Ascending aorta (tissue), 2 donors: Measurements from ENCODE around the gene DPP9. TPM values are rescaled to one million over a fixed set of nuclear protein-coding genes. Genes with fewer than 3 reads are reported as not detected.
A peak's percentile ranks its signal among the peaks of the same experiment; 100 is the strongest.
"Not testable (repeated sequence)": the region's sequence is repeated elsewhere in the genome, so short reads cannot be mapped to it uniquely, and the experiment has no call there.

Source experiments
- DNase-seq, 2 donors: peaks; one replicate each; pipeline ENCODE4 v3.0.0-alpha.2; 2019; ENCODE audit warnings: low spot score in 2 of 2
- H3K27ac ChIP-seq, 2 donors: fragments of 200-600 bp; sonication (generic); one replicate each; pipeline ENCODE4 v1.5.1; 2016 to 2017; ENCODE audit warnings: mild to moderate bottlenecking in 1 of 2
- H3K27me3 ChIP-seq: fragments of 200-600 bp; sonication (generic); one replicate; pipeline ENCODE4 v1.5.1; 2017
- H3K36me3 ChIP-seq, 2 donors: fragments of 200-600 bp; sonication (generic); one replicate each; pipeline ENCODE4 v1.5.1; 2016
- H3K4me1 ChIP-seq, 2 donors: fragments of 200-600 bp; sonication (generic); one replicate each; pipeline ENCODE4 v1.5.1; 2016 to 2017; ENCODE audit warnings: mild to moderate bottlenecking in 1 of 2
- H3K4me3 ChIP-seq, 2 donors: fragments of 200-600 bp; sonication (generic); one replicate each; pipeline ENCODE4 v1.5.1; 2016 to 2017; ENCODE audit warnings: mild to moderate bottlenecking in 1 of 2
- H3K9me3 ChIP-seq, 2 donors: fragments of 200-600 bp; sonication (generic); one replicate each; pipeline ENCODE4 v1.5.1; 2016
- intact Hi-C: fragments of 100-400 bp; cut with DNase I; formaldehyde crosslinking; loops from one replicate; pipeline ENCODE4 v1.15.1; 2023
- total RNA-seq: library from RNA; depleted of rRNA; stranded (reverse); fragments of >200 nt; gene quantifications from one replicate; pipeline ENCODE4 v1.1.0, GENCODE V29; 2016
- TF ChIP-seq, protein P1 (sequence below), 3 experiments: fragments of 200-600 bp in 2 of 3; fragments of 450-650 bp in 1 of 3; sonication (generic) in 2 of 3; IDR thresholded peaks; one replicate each; pipeline ENCODE4 v1.5.1; 2016 to 2019; ENCODE audit warnings: antibody characterized with exemption in 3 of 3, mild to moderate bottlenecking in 1 of 3, moderate library complexity in 1 of 3

The DPP9 gene
- total RNA-seq, 1 donor from 2014 or later = 72.2 TPM

DNA sequence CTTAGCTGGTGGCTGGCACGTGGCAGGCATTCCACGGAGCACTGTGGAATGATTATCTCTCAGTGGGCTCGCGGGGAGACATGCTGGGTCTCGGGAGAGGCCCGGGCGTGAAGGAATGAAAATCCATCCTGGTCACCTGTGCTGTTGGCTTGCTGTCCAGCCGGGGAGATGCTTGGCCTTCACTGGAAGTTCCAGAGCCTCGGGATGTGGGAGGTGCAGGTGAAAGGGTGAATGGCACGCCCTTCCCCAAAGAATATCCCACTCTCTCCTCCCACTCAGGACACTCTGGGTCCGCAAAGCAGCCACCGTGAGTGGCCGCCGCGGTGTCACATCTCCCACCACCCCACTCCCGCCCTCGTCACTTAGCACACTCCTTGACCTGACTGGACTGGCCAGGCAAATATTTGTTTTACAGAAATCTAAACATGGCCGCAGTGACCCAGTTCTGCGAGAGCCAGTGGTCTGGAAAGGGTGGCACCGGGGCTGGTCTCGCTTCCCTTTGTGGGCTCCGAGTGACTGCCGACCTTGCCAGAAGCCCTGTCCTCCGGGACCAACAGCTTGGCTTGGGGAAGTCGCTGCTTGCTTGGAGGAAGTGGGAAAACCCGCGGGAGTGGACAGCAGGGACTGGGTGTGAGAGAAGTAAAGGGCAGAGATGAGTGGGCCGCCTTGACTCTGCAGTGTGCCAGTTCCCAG, 8.0 kb downstream of the DPP9 start:
- Histone ChIP-seq H3K9me3 (no peaks in the 10 kb centered on the region), H3K4me3 (no peak overlapping the region), H3K4me1 (peaks cover 9 to 20% of the 10 kb centered on the region in 2 donors), H3K36me3 (peaks cover 54 to 80% of the 10 kb centered on the region in 2 donors), H3K27me3 (no peaks in the 10 kb centered on the region), H3K27ac (peak overlapping the region; percentile 59 to 74)
- intact Hi-C loops = no loop called here
- DNase-seq = peak in 1 of 2 donors; percentile 75
- TF ChIP-seq, protein P1, sequence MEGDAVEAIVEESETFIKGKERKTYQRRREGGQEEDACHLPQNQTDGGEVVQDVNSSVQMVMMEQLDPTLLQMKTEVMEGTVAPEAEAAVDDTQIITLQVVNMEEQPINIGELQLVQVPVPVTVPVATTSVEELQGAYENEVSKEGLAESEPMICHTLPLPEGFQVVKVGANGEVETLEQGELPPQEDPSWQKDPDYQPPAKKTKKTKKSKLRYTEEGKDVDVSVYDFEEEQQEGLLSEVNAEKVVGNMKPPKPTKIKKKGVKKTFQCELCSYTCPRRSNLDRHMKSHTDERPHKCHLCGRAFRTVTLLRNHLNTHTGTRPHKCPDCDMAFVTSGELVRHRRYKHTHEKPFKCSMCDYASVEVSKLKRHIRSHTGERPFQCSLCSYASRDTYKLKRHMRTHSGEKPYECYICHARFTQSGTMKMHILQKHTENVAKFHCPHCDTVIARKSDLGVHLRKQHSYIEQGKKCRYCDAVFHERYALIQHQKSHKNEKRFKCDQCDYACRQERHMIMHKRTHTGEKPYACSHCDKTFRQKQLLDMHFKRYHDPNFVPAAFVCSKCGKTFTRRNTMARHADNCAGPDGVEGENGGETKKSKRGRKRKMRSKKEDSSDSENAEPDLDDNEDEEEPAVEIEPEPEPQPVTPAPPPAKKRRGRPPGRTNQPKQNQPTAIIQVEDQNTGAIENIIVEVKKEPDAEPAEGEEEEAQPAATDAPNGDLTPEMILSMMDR (IDR thresholded peaks at IDR 0.05) = no peak

DNA sequence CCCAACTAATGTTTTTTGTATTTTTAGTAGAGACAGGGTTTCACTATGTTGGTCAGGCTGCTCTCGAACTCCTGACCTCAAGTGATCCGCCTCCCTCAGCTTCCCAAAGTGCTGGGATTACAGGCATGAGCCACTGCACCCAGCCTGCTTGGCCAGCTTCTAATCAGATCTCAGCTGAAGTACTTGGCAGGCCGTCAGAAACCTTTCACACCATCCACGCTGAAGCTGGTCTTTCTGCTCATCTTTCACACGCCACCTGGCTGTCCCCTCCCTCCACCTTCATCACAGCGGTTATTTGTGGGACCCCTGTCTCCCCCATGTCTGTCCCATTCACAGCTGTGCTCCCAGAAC, 8.5 kb downstream of the DPP9 start:
- Histone ChIP-seq H3K36me3 (peaks cover 54 to 80% of the 10 kb centered on the region in 2 donors), H3K27ac (peak overlapping the region; percentile 59 to 74), H3K4me1 (peaks cover 13 to 22% of the 10 kb centered on the region in 2 donors)
- DNase-seq, intact Hi-C loops, H3K4me3 ChIP-seq, H3K9me3 ChIP-seq, H3K27me3 ChIP-seq: not testable (repeated sequence)

DNA sequence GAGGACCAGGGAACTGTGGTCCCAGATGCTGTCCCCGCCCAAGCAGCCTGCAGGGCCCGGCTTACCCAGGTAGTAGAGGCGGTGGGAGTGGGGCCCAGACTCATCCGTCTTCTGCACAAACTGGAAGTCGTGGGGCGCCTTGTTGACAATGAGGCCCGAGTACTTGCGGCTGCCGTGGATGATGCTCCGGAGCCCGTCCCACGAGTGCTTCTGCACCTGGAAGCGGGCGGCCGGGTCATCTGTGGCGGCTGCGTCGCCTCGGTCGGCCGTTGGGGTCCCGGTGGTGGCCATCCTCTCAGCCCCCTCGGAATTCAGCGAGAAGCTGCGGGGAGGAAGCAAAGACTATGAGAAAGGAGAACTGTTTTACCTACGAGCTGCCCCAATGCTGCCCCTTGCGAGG, 9.6 kb downstream of the DPP9 start:
- intact Hi-C loops = no loop called here
- Histone ChIP-seq H3K36me3 (peaks cover 44 to 72% of the 10 kb centered on the region in 2 donors), H3K27me3 (no peaks in the 10 kb centered on the region), H3K4me1 (peaks cover 21 to 34% of the 10 kb centered on the region in 2 donors), H3K4me3 (no peak overlapping the region), H3K9me3 (no peaks in the 10 kb centered on the region), H3K27ac (peak overlapping the region; percentile 45 to 64)
- DNase-seq = no peak
- TF ChIP-seq, protein P1 (IDR thresholded peaks at IDR 0.05) = no peak

DNA sequence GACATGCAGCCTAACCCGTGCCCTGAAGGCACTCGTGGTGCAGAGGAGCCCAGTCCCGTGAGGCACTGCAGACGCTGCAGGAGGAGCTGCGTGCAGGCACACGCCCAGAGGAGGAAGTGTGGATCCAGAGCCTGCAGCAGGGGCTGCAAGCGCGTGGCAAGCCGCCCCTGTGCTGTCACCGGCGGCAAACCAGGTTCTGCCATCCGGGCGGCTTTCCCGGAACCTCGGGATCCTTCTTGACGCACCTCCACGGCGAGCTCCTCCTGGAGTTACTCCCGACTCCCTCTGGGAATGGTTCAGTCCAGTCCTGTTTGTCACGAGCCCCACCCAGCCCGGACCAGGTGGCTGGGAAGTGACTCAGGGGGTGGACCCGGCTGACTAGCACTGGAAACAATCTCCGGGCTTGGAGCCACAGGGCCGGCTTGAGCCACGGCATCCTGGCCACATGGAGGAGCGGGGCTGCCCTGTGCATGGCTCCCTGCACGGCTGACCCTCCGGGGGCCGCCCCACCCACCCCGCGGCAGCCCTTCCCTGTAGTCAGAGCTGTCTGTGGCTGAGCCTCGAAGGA, 10.2 kb downstream of the DPP9 start:
- intact Hi-C loops = loop anchor here (1.0 kb wide), 1 partner anchor 10 kb away; the partner anchor contains the start of gene DPP9

DNA sequence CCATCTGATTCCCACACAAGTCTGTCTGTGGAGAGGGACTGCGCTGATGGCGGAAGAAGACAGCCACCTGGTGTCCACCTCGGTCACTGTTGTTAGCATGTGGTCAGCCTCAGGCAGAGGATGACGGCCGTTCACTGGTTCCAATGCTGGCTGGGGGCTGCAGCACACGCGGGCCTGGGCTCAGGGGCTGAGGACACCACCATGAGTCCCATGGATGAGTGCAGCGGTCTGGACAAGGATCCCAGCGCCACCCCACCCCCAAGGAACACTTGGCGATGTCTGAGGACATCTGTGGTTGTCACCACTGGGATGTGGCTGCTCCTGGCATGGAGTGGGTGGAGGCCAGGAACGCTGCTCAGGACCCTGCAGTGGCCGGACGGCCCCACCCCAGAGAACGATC, 10.9 kb downstream of the DPP9 start:
- TF ChIP-seq, protein P1 (IDR thresholded peaks at IDR 0.05) = no peak
- intact Hi-C loops = loop anchor here (1.0 kb wide), 1 partner anchor 11 kb away; the partner anchor contains the start of gene DPP9
- H3K27ac ChIP-seq = peak overlapping the region; percentile 54 to 64
- DNase-seq = no peak
- no peak overlapping the region for H3K4me3 ChIP-seq
- H3K36me3 ChIP-seq = peaks cover 32 to 60% of the 10 kb centered on the region in 2 donors
- H3K27me3 ChIP-seq = no peaks in the 10 kb centered on the region
- no peaks in the 10 kb centered on the region for H3K9me3 ChIP-seq
- peaks cover 30 to 45% of the 10 kb centered on the region in 2 donors for H3K4me1 ChIP-seq

More for the DNA sequence above, 10.2 kb downstream of the DPP9 start:
- TF ChIP-seq, protein P1 (IDR thresholded peaks at IDR 0.05) = no peak
- peak; percentile 65 to 90 for DNase-seq
- Histone ChIP-seq H3K27ac (peak overlapping the region; percentile 54 to 64), H3K27me3 (no peaks in the 10 kb centered on the region), H3K4me3 (no peak overlapping the region), H3K36me3 (peaks cover 38 to 67% of the 10 kb centered on the region in 2 donors), H3K4me1 (peaks cover 24 to 38% of the 10 kb centered on the region in 2 donors), H3K9me3 (no peaks in the 10 kb centered on the region)

DNA sequence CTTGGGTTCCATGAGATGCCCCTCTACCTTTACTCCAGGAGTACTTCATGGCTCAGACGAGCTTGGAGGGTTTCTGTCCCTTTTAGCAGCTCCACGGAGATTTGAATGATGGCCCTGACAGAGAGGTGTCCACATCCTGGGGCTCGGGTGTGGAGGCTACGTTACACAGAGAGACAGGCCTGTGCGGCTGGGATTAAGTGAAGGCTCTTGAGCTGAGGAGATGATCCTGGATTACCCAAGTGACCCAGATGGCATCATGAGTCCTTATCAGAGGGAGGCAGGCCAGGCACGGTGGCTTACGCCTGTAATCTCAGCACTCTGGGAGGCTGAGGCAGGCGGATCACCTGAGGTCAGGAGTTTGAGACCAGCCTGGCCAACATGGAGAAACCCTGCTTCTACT, 12.4 kb downstream of the DPP9 start:
- TF ChIP-seq, protein P1 (IDR thresholded peaks at IDR 0.05) = no peak
- intact Hi-C loops = no loop called here
- DNase-seq = no peak
- Histone ChIP-seq H3K4me1 (peaks cover 36 to 53% of the 10 kb centered on the region in 2 donors), H3K36me3 (peaks cover 23 to 46% of the 10 kb centered on the region in 2 donors), H3K4me3 (no peak overlapping the region), H3K27ac (peak overlapping the region in 1 of 2 donors; percentile 78), H3K27me3 (no peaks in the 10 kb centered on the region), H3K9me3 (no peaks in the 10 kb centered on the region)
